HG02973 (cell line): Measurements from ENCODE around the gene NR2C2AP.
"Not testable (repeated sequence)": the region's sequence is repeated elsewhere in the genome, so short reads cannot be mapped to it uniquely, and the experiment has no call there.

ENCODE experiments used
- ATAC-seq: cut with Tn5 transposase; IDR thresholded peaks from one replicate; pipeline ENCODE4 v1.9.1; 2021; ENCODE audit warnings: moderate library complexity; ENCODE audit not compliant: unreplicated experiment

NR2C2AP gene, protein sequence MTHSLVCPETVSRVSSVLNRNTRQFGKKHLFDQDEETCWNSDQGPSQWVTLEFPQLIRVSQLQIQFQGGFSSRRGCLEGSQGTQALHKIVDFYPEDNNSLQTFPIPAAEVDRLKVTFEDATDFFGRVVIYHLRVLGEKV

GRCh38 chr19:19203012-19203856 is at the start of gene NR2C2AP:
Gene NR2C2AP, minus strand, starts transcription at chr19:19203414. Its CDS starts 354 bp downstream, at chr19:19203060.
- peak; percentile 63 for ATAC-seq

DNA sequence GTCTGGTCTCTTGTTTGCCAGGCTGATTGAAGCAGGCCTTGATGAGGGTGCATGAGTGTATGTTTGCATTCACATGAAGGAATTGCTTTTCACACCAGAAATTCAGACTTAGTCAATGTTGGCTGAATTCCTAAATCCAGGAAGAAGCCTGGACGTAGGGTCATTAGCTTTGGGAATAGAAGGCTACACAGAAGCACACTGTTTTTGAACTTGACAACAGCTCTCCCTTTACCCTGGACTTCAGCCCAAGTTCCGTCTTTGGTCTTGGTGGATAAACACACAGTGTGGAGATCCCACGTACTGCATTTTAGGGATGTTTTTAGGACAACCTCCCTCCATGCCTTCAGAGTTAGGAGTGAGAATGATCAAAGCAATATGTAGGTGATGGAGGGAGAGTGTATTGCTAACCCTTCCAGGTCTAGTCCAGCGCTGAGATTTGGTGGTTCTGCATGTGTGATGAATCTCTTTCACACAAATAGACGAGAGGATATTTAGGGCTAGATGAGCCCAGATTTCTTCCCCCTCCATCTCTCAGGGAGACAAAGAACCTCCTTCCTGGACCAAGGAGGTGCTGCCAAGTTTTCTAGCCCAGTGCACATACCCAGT is 47.1 kb upstream of the NR2C2AP start:
- ATAC-seq: no peak

GRCh38 chr19:19240476-19240875 is 37.3 kb upstream of the NR2C2AP start:
- no peak for ATAC-seq

- ATAC-seq: no peak
Observed at GRCh38 chr19:19239675-19240074, 36.5 kb upstream of the NR2C2AP start.

- no peak for ATAC-seq
Observed at GRCh38 chr19:19238126-19238894, 35.1 kb upstream of the NR2C2AP start.

DNA sequence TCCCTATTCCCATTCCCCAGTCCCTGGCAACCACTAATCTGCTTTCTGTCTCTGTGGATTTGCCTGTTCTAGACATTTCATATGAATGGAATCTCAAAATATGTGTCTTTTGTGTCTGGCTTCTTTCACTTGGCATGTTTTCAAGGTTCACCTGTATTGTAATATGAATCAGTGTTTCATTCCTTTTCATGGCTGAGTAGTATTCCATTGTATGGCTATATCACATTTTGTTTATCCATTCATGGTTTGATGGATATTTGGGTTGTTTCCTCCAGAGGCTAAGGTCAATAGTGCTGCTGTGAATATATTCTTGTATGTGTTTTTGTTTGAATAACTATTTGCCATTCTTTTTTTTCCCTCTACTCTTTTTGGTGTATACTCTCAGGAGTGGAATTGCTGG is 33.0 kb upstream of the NR2C2AP start:
- ATAC-seq: no peak

GRCh38 chr19:19234220-19234816 is 31.1 kb upstream of the NR2C2AP start:
- ATAC-seq: no peak

- no peak for ATAC-seq
Observed at GRCh38 chr19:19232261-19232721, 29.1 kb upstream of the NR2C2AP start.

GRCh38 chr19:19230999-19231398 is 27.8 kb upstream of the NR2C2AP start:
- no peak for ATAC-seq

DNA sequence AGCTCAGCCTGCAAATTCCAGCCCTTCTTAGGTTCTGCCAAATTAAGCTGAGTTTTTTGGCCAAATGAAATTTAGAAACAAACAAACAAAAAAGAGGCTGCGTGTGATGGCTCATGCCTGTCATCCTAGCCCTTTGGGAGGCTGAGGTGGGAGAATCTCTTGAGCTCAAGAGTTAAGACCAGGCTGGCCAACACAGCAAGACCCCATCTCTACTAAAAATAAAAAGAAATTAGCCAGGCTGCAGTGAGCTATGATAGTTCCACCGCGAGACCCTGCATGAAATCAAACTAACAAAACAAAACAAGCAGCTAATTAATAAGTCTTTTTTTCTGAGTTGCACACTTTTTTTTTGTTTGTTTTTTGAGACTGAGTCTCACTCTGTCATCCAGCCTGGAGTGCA is 26.5 kb upstream of the NR2C2AP start:
- no peak for ATAC-seq

GRCh38 chr19:19227217-19227616 is 24.0 kb upstream of the NR2C2AP start:
- ATAC-seq: no peak

- no peak for ATAC-seq
Observed at GRCh38 chr19:19226663-19227062, 23.4 kb upstream of the NR2C2AP start.

- ATAC-seq: no peak
Observed at GRCh38 chr19:19226204-19226603, 23.0 kb upstream of the NR2C2AP start.

DNA sequence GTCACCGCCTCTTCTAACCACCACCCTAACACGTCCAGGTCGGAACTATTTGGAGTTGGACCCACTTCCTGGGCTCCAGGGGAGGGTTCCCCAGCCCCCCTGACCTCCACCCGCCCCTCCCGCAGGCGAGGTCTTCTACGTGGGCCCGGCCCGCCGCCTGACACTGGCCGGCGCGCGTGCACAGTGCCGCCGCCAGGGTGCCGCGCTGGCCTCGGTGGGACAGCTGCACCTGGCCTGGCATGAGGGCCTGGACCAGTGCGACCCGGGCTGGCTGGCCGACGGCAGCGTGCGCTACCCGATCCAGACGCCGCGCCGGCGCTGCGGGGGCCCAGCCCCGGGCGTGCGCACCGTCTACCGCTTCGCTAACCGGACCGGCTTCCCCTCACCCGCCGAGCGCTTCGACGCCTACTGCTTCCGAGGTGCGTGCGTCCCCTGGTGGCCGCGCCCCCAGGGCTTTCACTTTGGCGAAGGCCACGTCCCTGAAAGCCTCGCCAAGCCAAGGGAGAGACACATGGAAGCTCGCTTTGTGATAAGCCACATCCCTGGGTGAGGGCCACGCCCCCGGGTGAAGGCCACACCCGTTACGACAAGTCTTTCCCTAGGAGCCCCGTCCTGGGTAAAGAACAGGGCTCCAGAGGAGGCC is 21.8 kb upstream of the NR2C2AP start:
- ATAC-seq: no peak

GRCh38 chr19:19224150-19224851 is 21.1 kb upstream of the NR2C2AP start:
- no peak for ATAC-seq

GRCh38 chr19:19223636-19224035 is 20.4 kb upstream of the NR2C2AP start:
- ATAC-seq: no peak

DNA sequence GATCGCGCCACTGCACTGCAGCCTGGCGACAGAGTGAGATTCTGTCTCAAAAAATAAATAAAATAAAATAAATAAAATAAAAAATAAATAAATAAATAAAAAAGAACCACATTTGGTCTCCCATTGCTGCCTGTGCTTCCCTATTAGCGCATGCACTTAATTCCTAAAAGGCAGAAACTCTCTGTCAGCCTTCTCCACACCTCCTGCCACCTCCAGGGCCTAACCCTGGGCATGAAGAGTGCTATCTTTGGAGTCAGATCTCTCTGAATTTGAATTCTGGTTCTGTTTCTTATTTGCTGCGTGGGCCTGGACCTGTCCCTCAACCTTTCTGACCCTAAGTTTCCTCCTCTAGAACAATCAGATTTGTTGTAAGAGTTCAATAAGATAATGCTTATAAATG is 19.8 kb upstream of the NR2C2AP start:
- ATAC-seq: no peak

GRCh38 chr19:19221000-19221399 is 17.8 kb upstream of the NR2C2AP start:
- not testable (repeated sequence) for ATAC-seq

GRCh38 chr19:19218911-19219310 is 15.7 kb upstream of the NR2C2AP start:
- no peak for ATAC-seq

- no peak for ATAC-seq
Observed at GRCh38 chr19:19217099-19217498, 13.9 kb upstream of the NR2C2AP start.
